ENCODE data around the gene GOLGA8M.
A peak's percentile ranks its signal among the peaks of the same experiment; 100 is the strongest.
"Not testable (repeated sequence)": the region's sequence is repeated elsewhere in the genome, so short reads cannot be mapped to it uniquely, and the experiment has no call there.

Gene GOLGA8M, protein sequence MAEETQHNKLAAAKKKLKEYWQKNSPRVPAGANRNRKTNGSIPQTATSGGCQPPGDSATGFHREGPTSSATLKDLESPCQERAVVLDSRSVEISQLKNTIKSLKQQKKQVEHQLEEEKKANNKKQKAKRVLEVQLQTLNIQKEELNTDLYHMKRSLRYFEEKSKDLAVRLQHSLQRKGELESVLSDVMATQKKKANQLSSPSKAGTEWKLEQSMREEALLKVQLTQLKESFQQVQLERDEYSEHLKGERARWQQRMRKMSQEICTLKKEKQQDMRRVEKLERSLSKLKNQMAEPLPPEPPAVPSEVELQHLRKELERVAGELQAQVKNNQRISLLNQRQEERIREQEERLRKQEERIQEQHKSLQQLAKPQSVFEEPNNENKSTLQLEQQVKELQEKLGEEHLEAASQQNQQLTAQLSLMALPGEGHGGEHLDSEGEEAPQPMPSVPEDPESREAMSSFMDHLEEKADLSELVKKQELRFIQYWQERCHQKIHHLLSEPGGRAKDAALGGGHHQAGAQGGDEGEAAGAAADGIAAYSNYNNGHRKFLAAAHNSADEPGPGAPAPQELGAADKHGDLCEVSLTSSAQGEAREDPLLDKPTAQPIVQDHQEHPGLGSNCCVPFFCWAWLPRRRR

DNA sequence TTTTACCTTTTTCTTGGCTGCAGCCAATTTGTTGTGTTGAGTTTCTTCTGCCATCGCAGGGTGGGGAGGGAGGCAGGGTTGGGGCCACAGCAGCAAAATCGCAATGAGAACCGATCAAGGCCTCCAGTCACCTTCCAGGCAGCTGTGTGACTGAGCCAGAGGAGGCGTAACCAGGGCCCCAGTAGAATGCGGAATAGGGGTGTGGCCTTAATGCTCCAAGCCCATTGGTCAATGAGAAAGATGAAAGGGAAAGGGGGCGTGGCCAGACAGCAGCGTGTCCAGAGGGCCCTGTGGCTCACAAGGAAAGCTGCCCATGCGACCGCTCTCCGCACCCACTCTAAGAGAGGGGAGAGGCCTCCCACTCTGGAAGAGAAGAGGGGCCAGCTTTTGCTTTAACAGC lies at the start of gene GOLGA8M:
Gene GOLGA8M, minus strand, starts transcription at position 152 of the 400 bp plus-strand sequence. Its CDS starts 98 bp downstream, at position 54.
- not testable (repeated sequence) for DNase-seq (ENCODE audit: low read depth in 2 of 2, low spot score in 1 of 2)

DNA sequence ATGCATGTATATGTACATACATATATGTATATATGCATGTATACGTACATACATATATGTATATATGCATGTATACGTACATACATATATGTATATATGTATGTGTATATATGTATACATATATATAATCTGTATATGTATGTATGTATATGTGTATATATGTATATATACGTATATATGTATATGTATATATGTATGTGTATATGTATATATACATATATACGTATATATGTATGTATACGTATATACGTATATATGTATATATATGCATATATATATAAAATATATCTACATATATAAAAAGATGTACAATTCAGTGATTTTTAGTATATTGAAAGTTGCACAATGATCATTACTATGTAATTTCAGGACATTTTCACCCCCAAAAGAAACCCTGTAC lies 30.7 kb upstream of the GOLGA8M start:
- DNase-seq (ENCODE audit: low read depth in 2 of 2, low spot score in 1 of 2): not testable (repeated sequence)

DNA sequence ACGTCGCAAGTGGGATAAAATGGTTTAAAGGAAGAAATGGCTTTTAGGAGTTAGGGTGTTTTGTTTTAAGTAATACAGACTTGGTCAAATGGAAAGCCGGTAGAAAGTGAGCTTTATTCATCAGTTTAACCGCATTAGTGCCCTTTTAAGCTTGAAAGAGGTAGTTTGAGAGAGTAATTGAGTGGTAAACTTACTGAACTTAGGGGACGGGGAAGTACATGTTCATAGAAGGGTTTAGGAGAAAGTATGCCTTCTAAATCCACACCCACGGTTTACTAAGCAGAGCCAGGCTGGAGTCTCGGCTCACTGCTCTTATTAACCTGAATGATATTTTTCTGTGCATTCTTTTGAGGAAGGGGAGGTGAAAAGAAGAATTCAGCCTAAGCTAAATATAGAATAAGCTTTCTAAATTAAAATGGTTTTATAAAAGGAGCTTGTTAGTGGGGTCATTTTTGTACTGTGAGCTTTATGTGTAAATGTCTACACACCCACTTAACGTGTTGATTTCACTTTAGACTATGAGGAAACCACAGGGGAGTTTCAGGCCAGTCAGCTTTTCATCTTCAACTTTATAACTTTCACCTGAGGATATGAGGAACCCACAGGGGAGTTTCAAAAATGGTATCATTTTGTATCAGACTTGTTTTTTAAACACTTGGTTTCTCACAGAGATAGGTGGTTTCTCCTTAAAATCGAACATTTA lies 26.5 kb upstream of the GOLGA8M start:
- not testable (repeated sequence) for DNase-seq (ENCODE audit: low read depth in 2 of 2, low spot score in 1 of 2)

DNA sequence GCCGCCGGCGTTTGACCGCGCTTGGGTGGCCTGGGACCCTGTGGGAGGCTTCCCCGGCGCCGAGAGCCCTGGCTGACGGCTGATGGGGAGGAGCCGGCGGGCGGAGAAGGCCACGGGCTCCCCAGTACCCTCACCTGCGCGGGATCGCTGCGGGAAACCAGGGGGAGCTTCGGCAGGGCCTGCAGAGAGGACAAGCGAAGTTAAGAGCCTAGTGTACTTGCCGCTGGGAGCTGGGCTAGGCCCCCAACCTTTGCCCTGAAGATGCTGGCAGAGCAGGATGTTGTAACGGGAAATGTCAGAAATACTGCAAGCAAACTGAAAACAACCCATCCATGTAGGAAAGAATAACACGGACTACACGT lies 26.0 kb upstream of the GOLGA8M start:
- not testable (repeated sequence) for DNase-seq (ENCODE audit: low read depth in 2 of 2, low spot score in 1 of 2)

DNA sequence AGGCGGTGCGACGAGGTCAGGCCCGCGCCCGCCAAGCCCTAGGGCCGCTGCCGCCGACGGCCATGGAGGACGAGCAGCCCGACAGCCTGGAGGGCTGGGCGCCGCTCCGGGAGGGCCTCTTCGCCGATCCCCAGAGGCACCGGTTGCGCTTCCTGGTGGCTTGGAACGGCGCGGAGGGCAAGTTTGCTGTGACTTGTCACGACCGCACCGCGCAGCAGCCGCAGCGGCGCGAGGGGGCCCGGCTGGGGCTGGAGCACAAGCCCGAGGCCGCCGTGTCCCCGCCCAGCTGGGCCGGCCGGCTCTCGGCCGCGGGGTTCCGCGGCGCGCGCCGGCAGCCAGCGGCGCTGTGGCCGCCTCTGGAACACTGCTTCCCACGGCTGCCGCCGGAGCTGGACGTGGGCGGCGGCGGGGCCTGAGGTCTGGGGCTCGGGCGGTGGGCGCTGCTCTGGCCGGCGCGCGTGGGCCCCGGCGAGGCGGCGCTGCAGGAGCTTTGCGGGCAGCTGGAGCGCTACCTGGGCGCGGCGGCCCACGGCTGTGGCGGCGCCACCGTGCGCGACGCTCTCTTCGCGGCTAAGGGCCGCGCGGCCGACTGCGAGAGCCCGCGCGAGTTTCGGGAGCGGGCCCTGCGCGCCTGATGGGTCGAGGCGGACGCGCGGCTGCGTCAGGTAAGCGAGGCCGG lies 25.4 kb upstream of the GOLGA8M start:
- DNase-seq (ENCODE audit: low read depth in 2 of 2, low spot score in 1 of 2): peak in 1 of 2 donors; percentile 13

DNA sequence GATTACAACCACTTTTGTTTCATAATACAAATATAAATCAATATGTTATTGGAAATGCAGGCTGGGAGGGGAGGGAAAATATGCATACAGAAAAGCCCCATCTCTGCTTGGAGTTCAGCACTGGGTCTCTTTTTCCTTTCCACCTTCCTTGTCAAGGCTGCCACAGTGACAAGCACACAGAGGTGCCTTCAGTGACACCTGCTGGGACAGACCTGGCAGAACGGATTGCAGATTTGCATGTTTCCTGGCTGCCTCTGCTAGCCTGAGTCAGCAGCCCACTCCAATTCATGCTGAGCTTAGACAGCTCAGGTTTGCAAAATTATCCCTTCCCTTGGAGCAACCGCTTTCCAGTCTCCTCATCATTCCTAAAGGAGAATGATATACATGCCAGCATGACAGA lies 15.8 kb upstream of the GOLGA8M start:
- peak in 1 of 2 donors; percentile 4 for DNase-seq (ENCODE audit: low read depth in 2 of 2, low spot score in 1 of 2)

DNA sequence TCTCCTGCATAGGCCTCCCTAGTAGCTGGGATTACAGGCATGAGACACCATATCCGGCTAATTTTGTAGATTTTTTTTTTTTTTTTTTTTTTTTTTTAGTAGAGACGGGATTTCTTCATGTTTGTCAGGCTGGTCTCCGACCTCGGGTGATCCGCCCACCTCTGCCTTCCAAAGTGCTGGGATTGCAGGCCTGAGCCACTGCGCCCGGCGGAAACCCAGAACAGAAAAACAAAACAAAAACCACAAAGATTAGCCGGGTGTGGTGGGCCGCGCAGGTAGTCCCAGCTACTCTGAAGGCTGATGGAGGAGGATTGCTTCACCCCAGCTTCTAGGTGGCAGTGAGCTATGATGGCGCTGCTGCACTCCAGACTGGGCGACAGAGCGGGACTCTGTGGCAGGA lies 14.8 kb upstream of the GOLGA8M start:
- not testable (repeated sequence) for DNase-seq (ENCODE audit: low read depth in 2 of 2, low spot score in 1 of 2)

DNA sequence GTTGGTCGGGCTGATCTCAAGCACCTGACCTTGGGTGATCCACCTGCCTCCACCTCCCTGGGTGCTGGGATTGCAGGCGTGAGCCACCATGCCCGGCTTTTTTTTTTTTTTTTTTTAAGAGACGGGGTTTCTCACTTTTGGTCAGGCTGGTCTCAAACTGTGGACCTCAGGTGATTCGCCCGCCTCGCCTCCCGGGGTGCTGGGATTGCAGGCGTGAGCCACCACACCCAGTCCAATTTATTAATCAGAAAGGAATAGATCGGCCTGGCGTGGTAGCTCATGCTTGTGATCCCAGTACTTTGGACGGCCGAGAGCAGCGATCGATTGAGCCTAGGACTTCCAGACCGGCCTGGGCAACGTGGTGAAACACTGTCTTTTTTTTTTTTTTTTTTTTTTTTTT lies 13.9 kb upstream of the GOLGA8M start:
- DNase-seq (ENCODE audit: low read depth in 2 of 2, low spot score in 1 of 2): no peak

DNA sequence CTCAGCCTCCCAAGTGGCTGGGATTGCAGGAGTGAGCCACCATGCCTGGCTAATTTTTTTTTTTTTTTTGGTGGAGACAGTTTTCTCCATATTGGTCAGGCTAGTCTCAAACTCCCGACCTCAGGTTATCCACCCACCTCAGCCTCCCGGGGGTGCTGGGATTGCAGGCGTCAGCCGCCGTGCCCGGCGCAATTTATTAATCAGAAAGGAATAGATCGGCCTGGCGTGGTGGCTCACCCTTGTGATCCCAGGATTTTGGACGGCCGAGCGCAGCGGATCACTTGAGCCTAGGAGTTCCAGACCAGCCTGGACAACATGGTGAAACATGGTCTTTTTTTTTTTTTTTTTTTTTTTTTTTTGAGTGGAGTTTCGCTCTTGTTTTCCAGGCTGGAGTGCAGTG lies 13.3 kb upstream of the GOLGA8M start:
- DNase-seq (ENCODE audit: low read depth in 2 of 2, low spot score in 1 of 2): no peak

DNA sequence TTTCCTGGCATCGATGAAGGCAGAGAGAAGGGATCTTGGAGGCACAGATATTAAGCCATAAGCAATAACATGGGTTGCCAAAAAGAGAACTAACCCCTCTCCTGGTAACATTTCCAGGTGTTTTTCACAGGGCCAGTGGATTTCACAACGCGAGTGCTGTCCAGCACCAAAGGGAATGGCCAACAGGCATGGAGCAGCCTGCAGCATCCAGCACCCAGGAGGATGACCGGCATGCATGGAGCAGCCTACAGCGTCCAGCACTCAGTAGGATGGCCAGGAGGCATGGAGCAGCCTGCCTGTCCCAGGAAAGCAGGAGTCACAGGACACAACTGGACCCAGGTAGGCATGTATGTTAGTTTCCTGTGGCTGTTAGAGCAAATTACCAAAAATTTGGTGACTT lies 11.8 kb upstream of the GOLGA8M start:
- not testable (repeated sequence) for DNase-seq (ENCODE audit: low read depth in 2 of 2, low spot score in 1 of 2)

DNA sequence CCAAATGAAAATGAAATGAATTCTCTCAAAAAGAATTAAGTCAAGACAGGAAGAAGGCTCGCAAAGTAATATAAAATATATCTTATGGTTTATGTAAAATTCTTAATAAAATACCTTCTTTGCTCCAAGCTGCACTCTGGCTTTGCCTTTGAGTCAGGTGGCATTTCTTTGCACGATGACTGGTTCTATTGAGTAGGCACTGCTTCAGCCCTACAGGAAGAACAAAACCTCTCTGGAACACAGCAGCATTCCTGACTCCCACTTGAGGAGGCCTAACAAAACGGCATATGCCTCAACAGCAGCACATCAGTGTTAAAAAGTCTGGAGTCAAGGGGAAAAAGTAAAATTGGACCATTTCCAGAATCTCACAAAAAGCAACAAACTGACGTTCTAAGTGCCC lies 7.4 kb upstream of the GOLGA8M start:
- not testable (repeated sequence) for DNase-seq (ENCODE audit: low read depth in 2 of 2, low spot score in 1 of 2)

DNA sequence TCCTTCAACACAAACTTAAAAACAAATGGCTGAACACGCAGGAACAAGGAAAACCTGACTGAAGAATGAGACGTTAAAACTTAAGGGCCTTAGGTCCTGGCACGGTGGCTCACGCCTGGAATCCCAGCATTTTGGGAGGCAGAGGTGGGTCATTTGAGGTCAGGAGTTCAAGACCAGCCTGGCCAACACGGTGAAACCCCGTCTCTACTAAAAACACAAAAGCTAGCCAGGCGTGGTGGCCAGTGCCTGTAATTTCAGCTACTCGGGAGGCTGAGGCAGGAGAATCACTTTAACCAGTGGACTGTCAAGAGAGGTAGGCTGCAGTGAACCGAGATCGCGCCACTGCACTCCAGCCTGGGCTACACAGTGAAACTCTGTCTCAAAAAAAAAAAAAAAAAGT lies 6.4 kb upstream of the GOLGA8M start:
- DNase-seq (ENCODE audit: low read depth in 2 of 2, low spot score in 1 of 2): not testable (repeated sequence)

DNA sequence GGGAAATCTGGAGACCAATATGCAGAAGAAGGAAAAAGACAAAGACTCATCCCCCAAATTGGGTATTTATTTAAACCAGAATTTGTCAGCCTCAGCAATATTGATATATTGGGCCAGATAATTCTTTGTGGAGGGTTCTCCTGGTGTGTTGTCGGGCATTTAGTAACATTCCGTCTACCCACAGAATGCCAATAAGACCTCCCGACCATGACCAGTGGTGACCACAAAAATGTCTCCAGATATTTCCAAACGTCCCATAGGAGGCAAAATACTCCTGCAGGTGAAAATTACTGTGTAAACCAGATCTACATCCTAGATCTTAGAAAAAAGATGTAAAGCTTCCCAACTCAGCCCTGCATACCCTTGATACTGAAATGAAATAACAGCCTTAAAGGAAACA lies 2.0 kb upstream of the GOLGA8M start:
- not testable (repeated sequence) for DNase-seq (ENCODE audit: low read depth in 2 of 2, low spot score in 1 of 2)

DNA sequence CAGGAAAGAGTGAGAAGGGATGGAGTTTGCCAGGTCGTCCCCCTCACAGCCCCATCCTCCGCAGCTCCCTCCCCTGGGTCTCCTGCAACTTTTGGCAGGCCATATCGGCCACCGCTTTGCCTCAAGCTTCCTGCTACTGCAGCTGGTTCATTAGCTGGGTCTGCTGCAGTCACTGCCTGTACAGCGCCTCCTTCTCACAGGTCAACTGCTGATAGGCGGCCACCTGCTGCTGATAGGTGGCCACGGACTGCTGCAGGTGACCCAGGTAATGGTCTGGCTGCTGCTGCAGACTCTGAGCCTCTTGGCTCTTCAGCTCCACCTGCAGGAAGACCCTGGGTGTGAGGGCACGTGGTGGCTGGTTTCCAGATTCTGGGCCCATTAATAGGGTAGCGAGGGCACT lies 8.3 kb downstream of the GOLGA8M start:
- DNase-seq (ENCODE audit: low read depth in 2 of 2, low spot score in 1 of 2): not testable (repeated sequence)

DNA sequence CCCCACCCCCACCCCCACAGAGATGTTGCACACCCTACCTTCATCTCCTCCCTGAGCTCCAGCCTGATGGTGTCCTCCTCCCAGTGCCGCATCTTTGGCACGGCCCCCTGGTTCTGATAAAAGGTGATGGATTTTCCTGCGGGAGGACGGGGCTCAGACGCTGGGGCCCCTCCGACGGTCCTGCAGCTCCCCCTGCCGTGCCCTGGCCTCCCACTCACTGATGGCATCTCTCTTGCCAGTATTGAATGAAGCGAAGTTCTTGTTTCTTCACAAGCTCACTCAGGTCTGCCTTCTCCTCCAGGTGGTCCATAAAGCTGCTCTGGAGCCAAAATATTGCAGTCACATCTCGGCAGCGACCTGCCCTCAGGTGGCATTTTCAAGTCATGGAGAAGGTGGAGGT lies 9.8 kb downstream of the GOLGA8M start:
- not testable (repeated sequence) for DNase-seq (ENCODE audit: low read depth in 2 of 2, low spot score in 1 of 2)

DNA sequence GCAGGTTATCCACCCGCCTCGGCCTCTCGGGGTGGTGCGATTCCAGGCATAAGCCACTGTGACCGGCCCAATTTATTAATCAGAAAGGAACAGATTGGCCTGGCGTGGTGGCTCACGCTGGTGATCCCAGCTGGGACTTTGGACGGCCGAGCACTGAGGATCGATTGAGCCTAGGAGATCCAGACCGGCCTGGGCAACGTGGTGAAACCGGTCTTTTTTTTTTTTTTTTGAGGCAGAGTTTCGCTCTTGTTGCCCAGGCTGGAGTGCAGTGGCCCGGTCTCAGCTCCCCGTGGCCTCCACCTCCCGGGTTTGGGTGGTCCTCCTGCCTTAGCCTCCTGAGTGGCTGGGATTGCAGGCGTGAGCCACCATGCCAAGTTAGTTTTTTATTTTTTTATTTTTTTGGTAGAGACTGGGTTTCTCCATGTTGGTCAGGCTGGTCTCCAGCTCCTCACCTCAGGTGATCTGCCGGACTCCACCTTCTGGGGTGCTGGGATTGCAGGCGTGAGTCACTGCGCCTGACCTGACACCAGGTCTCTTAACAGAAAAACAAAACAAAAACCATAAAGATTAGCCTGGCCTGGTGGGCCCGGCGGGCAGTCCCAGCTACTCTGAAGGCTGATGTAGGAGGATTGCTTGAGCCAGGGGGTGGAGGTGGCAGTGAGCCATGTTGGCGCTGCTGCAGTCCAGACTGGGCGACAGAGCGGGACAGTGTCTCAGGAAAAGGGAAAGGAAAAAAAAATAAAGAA lies 18.0 kb downstream of the GOLGA8M start:
- not testable (repeated sequence) for DNase-seq (ENCODE audit: low read depth in 2 of 2, low spot score in 1 of 2)

DNA sequence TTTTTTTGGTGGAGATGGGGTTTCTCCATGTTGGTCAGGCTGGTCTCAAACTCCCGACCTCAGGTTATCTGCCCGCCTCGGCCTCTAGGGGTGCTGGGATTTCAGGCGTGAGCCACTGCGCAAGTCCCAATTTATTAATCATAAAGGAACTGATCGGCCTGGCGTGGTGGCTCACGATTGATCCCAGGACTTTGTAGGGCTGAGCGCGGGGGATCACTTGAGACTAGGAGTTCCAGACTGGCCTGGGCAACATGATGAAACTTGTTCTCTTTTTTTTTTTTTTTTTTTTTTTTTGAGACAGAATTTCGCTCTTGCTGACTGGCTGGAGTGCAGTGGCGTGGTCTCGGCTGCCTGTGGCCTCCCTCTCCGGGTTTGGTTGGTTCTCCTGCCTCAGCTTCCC lies 19.2 kb downstream of the GOLGA8M start:
- DNase-seq (ENCODE audit: low read depth in 2 of 2, low spot score in 1 of 2): not testable (repeated sequence)

DNA sequence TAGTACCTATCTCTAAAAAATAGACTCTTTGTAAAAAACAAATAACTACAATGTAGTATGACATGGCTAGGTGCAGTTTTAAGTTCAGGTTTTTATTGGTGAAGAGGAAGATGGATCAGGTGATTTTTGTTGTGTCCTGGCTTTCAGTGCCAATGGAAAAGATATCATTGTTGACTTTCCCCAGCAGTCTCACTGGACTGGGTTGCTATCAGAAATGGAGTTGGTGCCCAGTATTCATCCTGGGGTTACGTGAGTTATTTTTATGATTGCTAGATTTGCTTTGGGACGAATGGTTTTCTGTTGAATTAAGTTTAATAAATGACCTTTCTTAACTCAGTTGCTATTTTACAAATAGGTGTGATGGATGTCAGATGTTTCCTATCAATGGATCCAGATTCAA lies 38.7 kb downstream of the GOLGA8M start:
- DNase-seq (ENCODE audit: low read depth in 2 of 2, low spot score in 1 of 2): not testable (repeated sequence)

DNA sequence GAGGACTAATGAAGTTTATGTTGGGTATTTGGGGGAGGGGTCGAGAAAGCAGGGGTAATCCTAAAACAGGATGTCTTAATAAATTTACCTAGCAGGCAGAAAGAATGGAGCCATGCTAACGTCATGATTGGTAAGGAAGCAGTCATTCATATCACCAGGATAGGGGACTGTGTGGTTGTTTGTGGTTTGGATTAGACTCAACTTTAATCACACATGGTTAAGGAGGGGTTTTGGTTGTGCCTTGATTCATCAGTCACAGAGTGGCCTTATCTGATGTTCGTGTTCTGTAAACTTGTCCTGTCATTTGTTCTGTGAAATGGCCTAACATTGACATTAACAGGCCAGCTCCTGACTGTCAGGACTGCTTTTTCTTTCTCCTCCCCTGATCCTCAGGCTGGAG lies 40.1 kb downstream of the GOLGA8M start:
- not testable (repeated sequence) for DNase-seq (ENCODE audit: low read depth in 2 of 2, low spot score in 1 of 2)

DNA sequence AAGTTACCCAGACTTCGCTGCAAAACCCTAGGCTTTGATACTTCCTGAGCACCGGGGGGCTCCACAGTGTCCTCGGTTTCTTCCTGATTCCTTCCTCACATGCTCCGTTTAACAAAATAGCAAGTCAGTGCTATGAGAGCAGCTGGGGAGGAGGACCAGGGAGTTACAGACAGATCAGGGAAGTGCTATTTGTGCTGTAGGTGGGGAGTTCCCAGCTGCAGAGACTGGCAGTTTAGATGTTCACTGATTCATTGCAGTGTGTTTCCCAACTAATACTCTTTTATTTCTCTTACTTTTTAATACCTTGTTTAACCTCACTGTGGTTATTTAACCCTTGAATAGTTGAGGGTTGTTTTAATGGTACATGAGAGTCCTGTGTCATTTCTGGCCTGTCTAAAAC lies 45.8 kb downstream of the GOLGA8M start:
- not testable (repeated sequence) for DNase-seq (ENCODE audit: low read depth in 2 of 2, low spot score in 1 of 2)

DNA sequence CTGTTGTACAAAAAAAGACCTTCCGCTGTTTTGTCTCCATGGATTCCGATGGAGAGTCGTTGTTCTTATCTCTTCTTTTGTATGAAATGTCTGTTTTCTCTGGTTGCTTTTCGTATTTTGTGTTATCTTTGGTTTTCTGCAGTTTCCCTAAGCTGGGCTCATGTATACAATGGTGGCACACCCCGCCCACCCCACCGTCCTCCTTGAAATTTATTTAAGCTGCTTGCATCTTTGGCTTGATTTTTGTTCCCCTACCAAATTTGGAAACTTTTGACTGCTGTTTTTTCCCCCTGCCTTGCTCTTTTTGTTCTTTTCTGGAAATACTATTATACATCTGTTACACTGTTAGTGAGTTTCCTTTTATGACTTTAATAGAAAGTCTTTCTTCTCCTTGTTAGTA lies 47.6 kb downstream of the GOLGA8M start:
- not testable (repeated sequence) for DNase-seq (ENCODE audit: low read depth in 2 of 2, low spot score in 1 of 2)
